Cerebellar cortex (tissue), 1 donor: ENCODE data around the gene OOSP4A.

Experiments
- DNase-seq: peaks from one replicate; pipeline ENCODE4 v3.0.0-alpha.2; 2015; ENCODE audit warnings: low spot score

Gene OOSP4A

GRCh38 chr11:59963733-59964132, at the start of gene OOSP4A:
Gene OOSP4A (plus strand): TSS chr11:59964033. CDS start chr11:59964033, 0 bp downstream.
- DNase-seq: no peak

- no peak for DNase-seq
These were observed 45.4 kb upstream of the OOSP4A start for GRCh38 chr11:59918480-59918879.

DNA sequence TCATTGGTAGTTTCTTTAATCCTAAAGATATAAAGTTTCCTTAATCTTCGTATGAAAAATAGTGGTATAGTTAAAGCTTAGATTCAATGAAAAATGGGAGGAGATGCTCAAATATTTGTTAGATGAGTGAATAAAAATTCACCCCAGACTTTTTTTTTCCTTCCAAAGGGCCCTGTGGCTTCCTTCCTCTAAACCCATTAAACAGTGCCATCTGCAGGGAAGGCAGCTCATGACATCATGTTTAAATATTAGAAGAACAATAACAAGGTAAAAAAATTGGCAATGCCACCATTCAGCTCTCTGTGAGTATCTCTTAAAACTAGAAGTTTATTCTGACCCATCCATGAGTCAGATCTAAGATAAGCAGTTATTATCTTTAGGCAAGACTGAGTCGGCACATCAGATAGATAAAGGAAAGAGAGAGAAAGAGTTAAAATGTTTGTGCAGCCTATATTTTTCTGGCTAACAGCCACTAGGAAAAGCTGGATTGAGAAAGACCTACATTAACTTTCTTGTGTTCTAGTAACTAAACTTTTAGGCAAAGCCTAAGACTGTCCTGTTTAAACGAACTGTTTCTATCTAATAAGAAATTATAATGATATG, 44.7 kb upstream of the OOSP4A start:
- peak; percentile 19 for DNase-seq

GRCh38 chr11:59923813-59924212, 40.0 kb upstream of the OOSP4A start:
- no peak for DNase-seq

GRCh38 chr11:59931688-59932087, 32.1 kb upstream of the OOSP4A start:
- no peak for DNase-seq

- no peak for DNase-seq
These were observed 25.7 kb upstream of the OOSP4A start, which contains the start of gene OOSP1 for GRCh38 chr11:59938132-59938531. Gene OOSP1 (plus strand): TSS chr11:59938432. CDS start chr11:59938455, 23 bp downstream.

- no peak for DNase-seq
These were observed 25.1 kb upstream of the OOSP4A start for GRCh38 chr11:59938718-59939117.

- DNase-seq: no peak
These were observed 24.4 kb upstream of the OOSP4A start for GRCh38 chr11:59939482-59939881.

- no peak for DNase-seq
These were observed 22.7 kb upstream of the OOSP4A start for GRCh38 chr11:59941091-59941490.

GRCh38 chr11:59943997-59944714, 19.7 kb upstream of the OOSP4A start:
- DNase-seq: no peak

GRCh38 chr11:59944720-59945119, 19.1 kb upstream of the OOSP4A start:
- DNase-seq: peak; percentile 48

DNA sequence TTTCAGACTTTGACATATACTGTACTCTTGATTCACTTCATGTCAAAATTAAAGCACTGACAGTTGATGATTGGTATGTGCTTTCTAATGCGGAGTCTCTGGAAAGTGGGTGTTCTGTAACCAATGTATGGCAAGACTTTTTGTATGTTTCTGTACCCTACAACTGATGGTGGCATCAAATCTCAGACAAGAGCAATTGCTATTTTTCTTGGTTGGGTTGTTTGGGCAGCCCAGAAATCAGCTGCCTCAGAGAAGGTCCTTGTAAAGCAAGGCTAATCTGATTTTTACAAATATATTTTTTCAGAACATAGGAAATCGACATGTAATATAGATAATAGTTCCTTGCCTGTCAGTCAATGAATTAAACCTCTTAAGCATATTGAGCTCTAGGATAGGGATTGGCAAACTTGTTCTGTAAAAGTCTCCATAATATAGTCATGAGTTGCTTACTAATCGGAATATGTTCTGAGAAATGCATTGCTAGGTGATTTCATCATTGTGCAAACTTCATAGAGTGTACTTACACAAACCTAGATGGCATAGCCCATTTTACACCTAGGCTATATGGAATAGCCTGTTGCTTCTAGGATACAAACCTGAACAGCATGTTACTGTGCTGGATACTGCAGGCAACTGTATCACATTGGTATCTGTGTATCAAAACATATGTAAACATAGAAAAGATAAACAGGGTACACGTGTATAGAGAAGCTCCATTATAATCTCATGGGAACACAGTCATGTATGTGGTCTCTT, 10.2 kb upstream of the OOSP4A start:
- no peak for DNase-seq

DNA sequence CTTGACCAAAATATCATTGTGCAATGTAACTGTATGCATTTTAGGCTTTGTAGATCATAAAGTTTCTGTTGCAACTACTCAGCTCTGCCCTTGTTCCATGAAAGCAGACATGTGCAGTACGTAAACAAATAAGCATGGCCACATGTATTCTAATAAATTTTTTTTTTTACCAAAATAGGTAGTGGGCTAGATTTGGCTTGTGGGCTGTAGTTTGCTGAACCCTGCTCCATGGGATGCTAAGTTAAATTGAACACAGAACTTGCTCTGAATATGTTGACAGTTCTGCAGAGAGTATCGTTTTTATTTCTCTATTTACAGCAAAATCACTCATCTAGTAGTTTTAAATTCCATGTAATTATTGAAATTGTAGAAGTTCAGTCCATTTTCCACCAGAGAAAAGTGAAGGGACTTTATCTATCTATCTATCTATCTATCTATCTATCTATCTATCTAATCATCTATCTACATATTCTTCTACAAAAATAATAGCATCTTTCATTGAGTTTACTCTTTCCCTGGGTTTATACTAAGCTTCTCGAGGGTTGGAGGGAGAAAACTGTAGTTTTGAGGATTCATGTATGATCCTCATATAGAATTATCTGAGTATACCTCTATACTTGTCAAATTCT, 9.5 kb upstream of the OOSP4A start:
- DNase-seq: no peak

DNA sequence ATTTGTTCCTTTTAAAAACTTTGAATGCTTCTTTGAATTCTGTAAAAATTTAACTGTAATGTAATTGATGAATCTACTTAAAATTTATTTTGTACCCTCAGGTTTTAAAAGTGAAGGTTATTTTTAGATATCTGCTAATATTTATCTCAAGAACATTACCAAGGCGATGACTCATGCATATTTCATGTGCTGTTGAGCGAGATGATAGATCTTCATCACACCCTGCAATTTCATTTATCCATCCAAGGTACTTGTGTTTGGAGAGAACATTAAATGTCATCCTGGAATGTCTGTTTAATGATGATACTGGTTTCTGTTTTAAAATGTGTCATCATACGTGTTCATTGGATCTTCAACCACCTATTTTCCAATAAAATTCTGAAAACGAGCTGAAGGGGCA, 6.7 kb upstream of the OOSP4A start:
- DNase-seq: no peak

DNA sequence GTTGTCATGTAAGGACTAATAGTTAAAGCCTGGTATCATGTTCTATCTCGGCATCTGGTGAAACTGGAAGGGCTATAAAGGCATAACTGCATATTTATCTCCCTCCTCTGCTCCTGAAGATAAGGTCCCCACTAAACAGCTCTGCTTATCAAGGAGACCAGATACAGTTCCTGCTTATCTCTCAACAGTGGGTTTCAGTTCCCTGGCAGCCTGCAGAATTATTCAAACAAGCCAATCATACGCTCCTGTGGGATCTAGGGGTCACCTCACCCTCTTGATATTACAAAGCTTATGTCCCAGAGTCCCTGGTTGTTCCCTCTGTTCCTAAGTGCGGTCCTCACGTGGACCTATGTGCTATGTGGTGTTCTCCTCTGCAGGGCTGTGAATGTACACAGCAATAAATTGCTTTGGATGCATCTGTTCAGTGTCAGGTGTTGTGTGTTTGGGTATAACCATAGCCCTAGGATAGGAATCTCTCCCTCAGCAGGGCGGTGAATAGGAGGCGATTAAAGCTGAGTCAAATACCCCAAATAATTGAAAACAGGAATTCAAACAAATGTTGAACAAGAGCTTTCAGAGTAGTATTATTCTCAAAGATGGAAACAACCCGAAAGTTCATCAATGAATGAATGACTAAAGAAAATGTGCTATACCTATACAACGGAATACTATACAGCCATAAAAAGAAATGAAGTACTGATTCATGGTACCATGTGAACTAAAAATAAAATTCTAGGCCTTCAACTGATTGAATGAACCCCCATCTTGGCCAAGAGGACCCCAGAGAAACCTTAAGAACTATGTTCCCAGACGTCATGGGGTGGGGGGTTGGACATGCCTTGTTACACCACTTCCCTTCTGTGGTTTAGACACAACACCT, 3.1 kb upstream of the OOSP4A start:
- DNase-seq: no peak

GRCh38 chr11:59962107-59962482, 1.7 kb upstream of the OOSP4A start:
- DNase-seq: no peak

DNA sequence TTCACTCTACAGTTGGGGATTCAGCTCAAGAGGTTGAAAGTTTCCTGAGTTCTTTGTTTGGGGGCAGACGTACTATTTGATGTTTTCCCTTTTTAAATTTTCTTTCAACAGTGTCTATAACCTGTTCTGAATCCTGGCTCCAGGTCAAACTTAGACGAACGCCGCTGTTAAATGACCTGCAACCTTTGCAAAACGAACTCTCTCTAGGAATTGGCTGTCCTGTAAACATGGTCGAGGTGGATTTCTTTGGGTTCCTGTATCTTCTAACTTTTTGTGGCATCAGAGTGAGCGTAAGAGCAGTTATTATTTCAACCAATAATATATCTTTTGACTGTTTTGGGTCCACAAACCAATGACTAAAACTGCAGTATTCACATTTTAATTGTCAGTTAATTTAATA, 1.6 kb downstream of the OOSP4A start:
- DNase-seq: no peak

GRCh38 chr11:59966201-59966600, 2.4 kb downstream of the OOSP4A start:
- DNase-seq: no peak

DNA sequence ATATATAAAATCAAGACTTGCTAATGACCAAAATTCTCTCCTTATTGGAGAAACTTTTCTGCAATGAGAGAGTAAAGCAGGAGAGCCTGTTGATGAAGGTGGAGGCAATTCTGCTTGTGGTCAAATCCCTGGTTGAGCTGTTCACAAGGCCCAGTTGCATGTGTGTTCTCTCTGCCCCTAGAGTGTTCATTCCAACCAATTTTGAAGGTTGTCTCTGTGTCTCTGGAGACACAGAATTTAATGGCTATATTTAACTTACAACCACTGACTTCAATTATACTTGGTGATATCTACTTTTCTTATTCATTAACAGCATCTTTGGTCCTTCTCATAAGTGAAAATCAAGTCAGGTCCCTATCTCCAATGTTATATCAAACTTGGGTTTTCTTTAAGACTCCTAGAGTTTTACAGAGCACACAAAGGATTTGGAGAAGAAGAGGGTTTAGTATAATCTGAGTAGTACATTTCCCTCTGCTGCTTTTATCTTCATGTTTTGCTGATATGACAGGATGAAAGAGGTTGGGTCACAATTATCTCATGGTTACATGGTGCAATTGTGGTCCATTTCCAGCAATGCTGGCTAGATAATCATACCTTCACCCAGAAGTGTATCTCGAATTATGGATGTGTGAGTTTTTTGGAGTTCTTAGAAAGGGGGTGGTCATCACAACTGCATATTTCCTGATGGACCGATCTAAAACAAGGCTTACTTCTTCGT, 4.0 kb downstream of the OOSP4A start:
- DNase-seq: no peak

- DNase-seq: no peak
These were observed 4.6 kb downstream of the OOSP4A start for GRCh38 chr11:59968395-59968783.

DNA sequence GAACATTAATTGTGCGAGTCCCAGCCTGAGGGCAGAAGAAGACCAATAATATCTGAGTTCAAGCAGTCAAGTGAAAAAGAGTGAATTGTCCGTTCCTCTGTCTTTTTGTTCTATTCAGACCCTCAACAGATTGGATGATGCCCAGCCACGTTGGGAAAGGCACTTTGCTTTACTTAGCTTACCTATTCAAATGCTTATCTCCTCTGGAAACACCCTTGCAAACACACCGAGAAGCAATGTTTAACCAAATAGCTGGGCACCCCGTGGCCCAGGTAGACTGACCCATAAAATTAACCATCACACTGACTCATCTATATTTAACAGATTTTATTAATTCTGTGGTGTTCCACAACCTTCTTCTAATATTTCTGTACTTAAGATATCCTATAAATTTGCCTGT, 9.3 kb downstream of the OOSP4A start:
- no peak for DNase-seq
